ENCODE results near the gene IL1RAPL2.

DNA sequence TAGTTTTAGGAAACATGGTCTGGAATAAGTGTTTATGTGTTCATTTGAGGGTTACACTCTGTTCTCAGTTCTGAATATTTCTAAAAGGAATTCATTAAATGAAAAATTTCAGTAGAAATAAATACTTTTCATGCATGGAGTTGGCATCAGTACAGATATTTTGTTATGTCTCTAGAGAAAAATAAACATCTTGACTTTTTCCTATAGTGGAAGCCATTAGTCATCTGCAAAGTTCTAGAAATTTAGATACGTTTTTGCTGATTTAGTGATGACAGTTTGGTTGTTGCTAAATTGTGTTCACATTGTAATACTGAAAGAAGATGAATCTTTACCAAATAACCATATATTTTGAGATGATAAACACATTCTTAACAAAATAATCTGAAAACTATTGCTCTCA lies 922.7 kb downstream of the IL1RAPL2 start:
- TF ChIP-seq, protein P1, sequence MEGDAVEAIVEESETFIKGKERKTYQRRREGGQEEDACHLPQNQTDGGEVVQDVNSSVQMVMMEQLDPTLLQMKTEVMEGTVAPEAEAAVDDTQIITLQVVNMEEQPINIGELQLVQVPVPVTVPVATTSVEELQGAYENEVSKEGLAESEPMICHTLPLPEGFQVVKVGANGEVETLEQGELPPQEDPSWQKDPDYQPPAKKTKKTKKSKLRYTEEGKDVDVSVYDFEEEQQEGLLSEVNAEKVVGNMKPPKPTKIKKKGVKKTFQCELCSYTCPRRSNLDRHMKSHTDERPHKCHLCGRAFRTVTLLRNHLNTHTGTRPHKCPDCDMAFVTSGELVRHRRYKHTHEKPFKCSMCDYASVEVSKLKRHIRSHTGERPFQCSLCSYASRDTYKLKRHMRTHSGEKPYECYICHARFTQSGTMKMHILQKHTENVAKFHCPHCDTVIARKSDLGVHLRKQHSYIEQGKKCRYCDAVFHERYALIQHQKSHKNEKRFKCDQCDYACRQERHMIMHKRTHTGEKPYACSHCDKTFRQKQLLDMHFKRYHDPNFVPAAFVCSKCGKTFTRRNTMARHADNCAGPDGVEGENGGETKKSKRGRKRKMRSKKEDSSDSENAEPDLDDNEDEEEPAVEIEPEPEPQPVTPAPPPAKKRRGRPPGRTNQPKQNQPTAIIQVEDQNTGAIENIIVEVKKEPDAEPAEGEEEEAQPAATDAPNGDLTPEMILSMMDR (tag by site-specific recombination; IDR thresholded peaks at IDR 0.05) = no peak
- TF ChIP-seq ZNF274 (IDR thresholded peaks at IDR 0.05; ENCODE audit: low read length) (no peak), ZNF274 (tag by site-specific recombination; IDR thresholded peaks at IDR 0.05; ENCODE audit: borderline replicate concordance) (no peak), ZNF138 (tag by site-specific recombination; IDR thresholded peaks at IDR 0.05; ENCODE audit: borderline replicate concordance) (no peak)
- TF ChIP-seq, protein P2, sequence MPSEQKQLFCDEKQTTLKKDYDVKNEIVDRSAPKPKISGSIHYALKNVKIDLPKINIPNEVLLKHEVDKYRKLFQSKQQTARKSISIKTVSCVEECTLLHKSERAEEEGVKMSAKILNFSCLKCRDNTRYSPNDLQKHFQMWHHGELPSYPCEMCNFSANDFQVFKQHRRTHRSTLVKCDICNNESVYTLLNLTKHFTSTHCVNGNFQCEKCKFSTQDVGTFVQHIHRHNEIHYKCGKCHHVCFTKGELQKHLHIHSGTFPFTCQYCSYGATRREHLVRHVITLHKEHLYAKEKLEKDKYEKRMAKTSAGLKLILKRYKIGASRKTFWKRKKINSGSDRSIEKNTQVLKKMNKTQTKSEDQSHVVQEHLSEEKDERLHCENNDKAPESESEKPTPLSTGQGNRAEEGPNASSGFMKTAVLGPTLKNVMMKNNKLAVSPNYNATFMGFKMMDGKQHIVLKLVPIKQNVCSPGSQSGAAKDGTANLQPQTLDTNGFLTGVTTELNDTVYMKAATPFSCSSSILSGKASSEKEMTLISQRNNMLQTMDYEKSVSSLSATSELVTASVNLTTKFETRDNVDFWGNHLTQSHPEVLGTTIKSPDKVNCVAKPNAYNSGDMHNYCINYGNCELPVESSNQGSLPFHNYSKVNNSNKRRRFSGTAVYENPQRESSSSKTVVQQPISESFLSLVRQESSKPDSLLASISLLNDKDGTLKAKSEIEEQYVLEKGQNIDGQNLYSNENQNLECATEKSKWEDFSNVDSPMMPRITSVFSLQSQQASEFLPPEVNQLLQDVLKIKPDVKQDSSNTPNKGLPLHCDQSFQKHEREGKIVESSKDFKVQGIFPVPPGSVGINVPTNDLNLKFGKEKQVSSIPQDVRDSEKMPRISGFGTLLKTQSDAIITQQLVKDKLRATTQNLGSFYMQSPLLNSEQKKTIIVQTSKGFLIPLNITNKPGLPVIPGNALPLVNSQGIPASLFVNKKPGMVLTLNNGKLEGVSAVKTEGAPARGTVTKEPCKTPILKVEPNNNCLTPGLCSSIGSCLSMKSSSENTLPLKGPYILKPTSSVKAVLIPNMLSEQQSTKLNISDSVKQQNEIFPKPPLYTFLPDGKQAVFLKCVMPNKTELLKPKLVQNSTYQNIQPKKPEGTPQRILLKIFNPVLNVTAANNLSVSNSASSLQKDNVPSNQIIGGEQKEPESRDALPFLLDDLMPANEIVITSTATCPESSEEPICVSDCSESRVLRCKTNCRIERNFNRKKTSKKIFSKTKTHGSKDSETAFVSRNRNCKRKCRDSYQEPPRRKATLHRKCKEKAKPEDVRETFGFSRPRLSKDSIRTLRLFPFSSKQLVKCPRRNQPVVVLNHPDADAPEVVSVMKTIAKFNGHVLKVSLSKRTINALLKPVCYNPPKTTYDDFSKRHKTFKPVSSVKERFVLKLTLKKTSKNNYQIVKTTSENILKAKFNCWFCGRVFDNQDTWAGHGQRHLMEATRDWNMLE (tag by site-specific recombination; conservative IDR thresholded peaks at IDR 0.05; ENCODE audit: low read depth) = no peak

Data from HEK293 (cell line).